B cell (primary cell): ENCODE results near the gene FBXO7.

Source experiments
- CTCF ChIP-seq: fragments of 200-600 bp; IDR thresholded peaks from one replicate; pipeline ENCODE4 v1.8.0; 2022; ENCODE audit warnings: antibody characterized with exemption, mild to moderate bottlenecking
- EZH2 ChIP-seq: IDR thresholded peaks from 2 replicates; pipeline ENCODE4 v1.6.1; 2012; ENCODE audit warnings: borderline replicate concordance, low read depth, mild to moderate bottlenecking, moderate library complexity, low read length; ENCODE audit not compliant: insufficient read depth, poor library complexity, severe bottlenecking

- peak; percentile 44 for TF ChIP-seq CTCF
- no peak for TF ChIP-seq EZH2
These were observed at the start of gene FBXO7 for GRCh38 chr22:32474635-32475467.
